Keratinocyte (primary cell): ENCODE measurements around the gene NIBAN1. TPM values are rescaled to one million over a fixed set of nuclear protein-coding genes. Genes with fewer than 3 reads are reported as not detected.

Experiments used
- DNase-seq: peaks from one replicate; pipeline ENCODE4 v3.0.0-alpha.2; 2011; ENCODE audit warnings: low read depth, missing footprints, low spot score
- FAIRE-seq: peaks from 2 replicates; lab custom pipeline; 2011; peaks lifted over from hg19 to GRCh38; lab: Jason Lieb, UNC
- H2AFZ ChIP-seq: 2 replicates; pipeline ENCODE4 v1.6.0; 2012; ENCODE audit warnings: low read length, control low read depth, inconsistent platforms; ENCODE audit not compliant: control insufficient read depth
- H3K27ac ChIP-seq: 2 replicates; pipeline ENCODE4 v1.5.1; 2011; ENCODE audit warnings: low read length; ENCODE audit not compliant: control insufficient read depth, insufficient read depth
- H3K27me3 ChIP-seq: 3 replicates; pipeline ENCODE4 v1.6.0; 2011; ENCODE audit warnings: low read length; ENCODE audit not compliant: control insufficient read depth, insufficient read depth; ENCODE audit errors: extremely low read depth
- H3K36me3 ChIP-seq, 2 experiments: 2 replicates in 1 of 2; 3 replicates in 1 of 2; pipeline ENCODE4 v1.5.1; 2011; ENCODE audit warnings: low read length in 2 of 2, mild to moderate bottlenecking in 1 of 2; ENCODE audit not compliant: control insufficient read depth in 2 of 2, insufficient read depth in 2 of 2; ENCODE audit errors: extremely low read depth in 1 of 2
- H3K4me1 ChIP-seq: 3 replicates; pipeline ENCODE4 v1.5.1; 2011; ENCODE audit warnings: low read length; ENCODE audit not compliant: control insufficient read depth, insufficient read depth; ENCODE audit errors: extremely low read depth
- H3K4me2 ChIP-seq: 3 replicates; pipeline ENCODE4 v1.6.0; 2011; ENCODE audit warnings: low read depth, low read length; ENCODE audit not compliant: control insufficient read depth, insufficient read depth; ENCODE audit errors: extremely low read depth
- H3K4me3 ChIP-seq, 3 experiments: fragments of 200-600 bp in 1 of 3; sonication (generic) in 1 of 3; 2 replicates in 2 of 3; 3 replicates in 1 of 3; pipeline ENCODE4 v1.5.1; 2011 to 2016; ENCODE audit warnings: low read length in 3 of 3, mild to moderate bottlenecking in 3 of 3, control low read depth in 2 of 3, inconsistent platforms in 1 of 3, low read depth in 1 of 3, mixed read lengths in 1 of 3, mixed run types in 1 of 3, moderate library complexity in 1 of 3; ENCODE audit not compliant: control insufficient read depth in 2 of 3, insufficient read depth in 2 of 3; ENCODE audit errors: extremely low read depth in 1 of 3
- H3K79me2 ChIP-seq: 2 replicates; pipeline ENCODE4 v1.6.0; 2012; ENCODE audit warnings: low read length; ENCODE audit not compliant: control insufficient read depth, insufficient read depth
- H3K9ac ChIP-seq: 3 replicates; pipeline ENCODE4 v1.6.0; 2011; ENCODE audit warnings: low read length; ENCODE audit not compliant: control insufficient read depth, insufficient read depth; ENCODE audit errors: extremely low read depth
- H3K9me1 ChIP-seq: 3 replicates; pipeline ENCODE4 v1.6.0; 2011; ENCODE audit warnings: low read length; ENCODE audit not compliant: control insufficient read depth, insufficient read depth; ENCODE audit errors: extremely low read depth
- H3K9me3 ChIP-seq: 2 replicates; pipeline ENCODE4 v1.5.1; 2012; ENCODE audit warnings: low read depth, low read length; ENCODE audit not compliant: control insufficient read depth
- H4K20me1 ChIP-seq: 3 replicates; pipeline ENCODE4 v1.6.0; 2011; ENCODE audit warnings: low read length; ENCODE audit not compliant: control insufficient read depth, insufficient read depth; ENCODE audit errors: extremely low read depth
- EZH2 ChIP-seq: IDR thresholded peaks from one replicate; pipeline ENCODE4 v1.6.1; 2012; ENCODE audit warnings: inconsistent platforms, mild to moderate bottlenecking, low read length, moderate library complexity
- dilution Hi-C: fragments of 300-500 bp; cut with MboI; formaldehyde crosslinking; loops from one replicate; pipeline ENCODE4 v1.7.0; 2020; ENCODE audit warnings: low sequenced_read_pairs; ENCODE audit not compliant: extremely low pct_ligation_motif_present
- polyA plus RNA-seq, 5 experiments: library from polyadenylated mRNA; depleted of rRNA in 3 of 5; stranded (reverse) in 3 of 5; stranded (forward) in 1 of 5; unstranded in 1 of 5; fragments of >200 nt; gene quantifications; 1 replicate in 1 of 5; 2 replicates in 3 of 5; 3 replicates in 1 of 5; pipeline versions ENCODE4 v1.2.1 to v1.2.3, GENCODE V29; 2011 to 2012; ENCODE audit warnings: missing spikeins in 2 of 5, low read depth in 1 of 5, low replicate concordance in 1 of 5
- TF ChIP-seq, protein P1 (sequence below), 3 experiments: IDR thresholded peaks in 1 of 3; conservative IDR thresholded peaks in 1 of 3; optimal IDR thresholded peaks in 1 of 3; 2 replicates in 2 of 3; 3 replicates in 1 of 3; pipeline versions ENCODE3 to v1.5.1; 2011; ENCODE audit warnings: low read length in 3 of 3, mild to moderate bottlenecking in 3 of 3, moderate library complexity in 2 of 3, control low read depth in 1 of 3, inconsistent platforms in 1 of 3; ENCODE audit not compliant: insufficient read depth in 2 of 3; ENCODE audit errors: extremely low read depth in 1 of 3

NIBAN1 gene
- polyA plus RNA-seq, 1 donor (not counting 4 experiments of a cell fraction or from before 2014, with no cell fraction given), result 10.6 TPM

DNA sequence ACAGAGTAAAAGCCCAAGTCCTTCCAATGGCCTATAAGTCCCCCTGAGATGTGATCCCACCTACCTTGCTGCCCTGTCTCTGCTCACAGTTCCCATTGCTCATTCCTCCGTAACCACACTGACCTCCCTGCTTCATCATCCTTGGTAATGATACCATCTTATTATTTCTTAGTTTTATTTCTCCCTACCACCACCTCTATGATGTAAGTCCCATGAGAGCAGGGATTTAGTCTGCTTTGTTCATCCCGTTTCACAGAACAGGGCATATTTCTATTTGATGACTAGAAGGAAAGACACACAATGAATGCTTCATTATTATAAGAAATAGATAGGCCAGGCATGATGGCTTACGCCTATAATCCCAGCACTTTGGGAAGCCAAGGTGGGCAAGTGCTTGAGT lies 22.5 kb downstream of the NIBAN1 start:
- H3K27me3 ChIP-seq, result no peaks in the 10 kb centered on the region
- no peak overlapping the region for H3K9ac ChIP-seq
- dilution Hi-C loops, result no loop called here
- H3K4me1 ChIP-seq, result peaks cover 35% of the 10 kb centered on the region
- H3K4me2 ChIP-seq, result no peak overlapping the region
- H3K79me2 ChIP-seq, result no peaks in the 10 kb centered on the region
- no peak overlapping the region for H3K4me3 ChIP-seq
- H3K9me1 ChIP-seq, result no peaks in the 10 kb centered on the region
- TF ChIP-seq, protein P1, sequence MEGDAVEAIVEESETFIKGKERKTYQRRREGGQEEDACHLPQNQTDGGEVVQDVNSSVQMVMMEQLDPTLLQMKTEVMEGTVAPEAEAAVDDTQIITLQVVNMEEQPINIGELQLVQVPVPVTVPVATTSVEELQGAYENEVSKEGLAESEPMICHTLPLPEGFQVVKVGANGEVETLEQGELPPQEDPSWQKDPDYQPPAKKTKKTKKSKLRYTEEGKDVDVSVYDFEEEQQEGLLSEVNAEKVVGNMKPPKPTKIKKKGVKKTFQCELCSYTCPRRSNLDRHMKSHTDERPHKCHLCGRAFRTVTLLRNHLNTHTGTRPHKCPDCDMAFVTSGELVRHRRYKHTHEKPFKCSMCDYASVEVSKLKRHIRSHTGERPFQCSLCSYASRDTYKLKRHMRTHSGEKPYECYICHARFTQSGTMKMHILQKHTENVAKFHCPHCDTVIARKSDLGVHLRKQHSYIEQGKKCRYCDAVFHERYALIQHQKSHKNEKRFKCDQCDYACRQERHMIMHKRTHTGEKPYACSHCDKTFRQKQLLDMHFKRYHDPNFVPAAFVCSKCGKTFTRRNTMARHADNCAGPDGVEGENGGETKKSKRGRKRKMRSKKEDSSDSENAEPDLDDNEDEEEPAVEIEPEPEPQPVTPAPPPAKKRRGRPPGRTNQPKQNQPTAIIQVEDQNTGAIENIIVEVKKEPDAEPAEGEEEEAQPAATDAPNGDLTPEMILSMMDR (optimal IDR thresholded peaks at IDR 0.05 in 1 of 3, IDR thresholded peaks at IDR 0.05 in 1 of 3, conservative IDR thresholded peaks at IDR 0.05 in 1 of 3; ENCODE audit: extremely low read depth in 1 of 3, insufficient read depth in 2 of 3, low read length in 3 of 3), result no peak
- no peak for TF ChIP-seq EZH2
- H4K20me1 ChIP-seq, result no peaks in the 10 kb centered on the region
- H2AFZ ChIP-seq, result no peak overlapping the region
- FAIRE-seq (no peak), DNase-seq (no peak)
- H3K9me3 ChIP-seq, result no peaks in the 10 kb centered on the region
- H3K27ac ChIP-seq, result no peak overlapping the region
- H3K36me3 ChIP-seq, result no peaks in the 10 kb centered on the region

DNA sequence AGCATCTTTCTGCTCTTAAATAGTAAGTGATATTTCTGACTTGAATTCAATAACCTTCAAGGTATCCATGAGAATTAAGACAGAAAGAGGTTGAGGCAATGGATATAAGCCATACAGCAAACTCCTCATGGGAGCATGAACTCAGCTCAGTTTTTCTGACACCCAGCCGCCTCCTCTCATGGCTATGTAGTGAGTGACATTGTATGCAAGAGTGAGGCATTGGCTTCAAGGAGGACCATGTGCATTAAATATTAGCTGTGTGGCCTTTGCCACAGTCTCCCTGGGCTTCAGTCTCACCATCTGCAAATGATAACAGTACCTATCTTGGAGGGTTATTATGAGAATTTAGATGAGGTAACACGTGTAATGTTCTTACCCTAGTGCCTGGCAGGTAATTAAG lies 23.4 kb downstream of the NIBAN1 start:
- no peak overlapping the region for H3K27ac ChIP-seq
- TF ChIP-seq, protein P1 (optimal IDR thresholded peaks at IDR 0.05 in 1 of 3, IDR thresholded peaks at IDR 0.05 in 1 of 3, conservative IDR thresholded peaks at IDR 0.05 in 1 of 3; ENCODE audit: extremely low read depth in 1 of 3, insufficient read depth in 2 of 3, low read length in 3 of 3), result no peak
- no peak for TF ChIP-seq EZH2
- no peak overlapping the region for H2AFZ ChIP-seq
- no peaks in the 10 kb centered on the region for H3K27me3 ChIP-seq
- no peak overlapping the region for H3K4me3 ChIP-seq
- H3K79me2 ChIP-seq, result no peaks in the 10 kb centered on the region
- DNase-seq (no peak), FAIRE-seq (no peak)
- no peaks in the 10 kb centered on the region for H4K20me1 ChIP-seq
- no peaks in the 10 kb centered on the region for H3K9me1 ChIP-seq
- dilution Hi-C loops, result no loop called here
- H3K9me3 ChIP-seq, result no peaks in the 10 kb centered on the region
- no peak overlapping the region for H3K9ac ChIP-seq
- H3K4me1 ChIP-seq, result peaks cover 35% of the 10 kb centered on the region
- no peak overlapping the region for H3K4me2 ChIP-seq
- no peaks in the 10 kb centered on the region for H3K36me3 ChIP-seq
